Fibroblast of villous mesenchyme (primary cell): ENCODE results near the gene SOX15. TPM values are rescaled to one million over a fixed set of nuclear protein-coding genes. Genes with fewer than 3 reads are reported as not detected.

Experiments used
- DNase-seq: peaks from one replicate; pipeline ENCODE4 v3.0.0-alpha.2; 2010; ENCODE audit warnings: low read depth
- H3K4me3 ChIP-seq: 2 replicates; pipeline ENCODE4 v1.5.1; 2011; ENCODE audit warnings: low read depth, mild to moderate bottlenecking, low read length
- total RNA-seq: library from RNA; depleted of rRNA; stranded (reverse); fragments of >200 nt; gene quantifications from 2 replicates; pipeline ENCODE4 v1.2.3, GENCODE V29; 2012
- TF ChIP-seq, protein P1 (sequence below): IDR thresholded peaks from 2 replicates; pipeline ENCODE4 v1.5.1; 2012; ENCODE audit warnings: low read depth, mild to moderate bottlenecking, low read length; ENCODE audit not compliant: insufficient read depth

The SOX15 gene
- under 0.01 and 0.64 TPM in 2 replicates for total RNA-seq

DNA sequence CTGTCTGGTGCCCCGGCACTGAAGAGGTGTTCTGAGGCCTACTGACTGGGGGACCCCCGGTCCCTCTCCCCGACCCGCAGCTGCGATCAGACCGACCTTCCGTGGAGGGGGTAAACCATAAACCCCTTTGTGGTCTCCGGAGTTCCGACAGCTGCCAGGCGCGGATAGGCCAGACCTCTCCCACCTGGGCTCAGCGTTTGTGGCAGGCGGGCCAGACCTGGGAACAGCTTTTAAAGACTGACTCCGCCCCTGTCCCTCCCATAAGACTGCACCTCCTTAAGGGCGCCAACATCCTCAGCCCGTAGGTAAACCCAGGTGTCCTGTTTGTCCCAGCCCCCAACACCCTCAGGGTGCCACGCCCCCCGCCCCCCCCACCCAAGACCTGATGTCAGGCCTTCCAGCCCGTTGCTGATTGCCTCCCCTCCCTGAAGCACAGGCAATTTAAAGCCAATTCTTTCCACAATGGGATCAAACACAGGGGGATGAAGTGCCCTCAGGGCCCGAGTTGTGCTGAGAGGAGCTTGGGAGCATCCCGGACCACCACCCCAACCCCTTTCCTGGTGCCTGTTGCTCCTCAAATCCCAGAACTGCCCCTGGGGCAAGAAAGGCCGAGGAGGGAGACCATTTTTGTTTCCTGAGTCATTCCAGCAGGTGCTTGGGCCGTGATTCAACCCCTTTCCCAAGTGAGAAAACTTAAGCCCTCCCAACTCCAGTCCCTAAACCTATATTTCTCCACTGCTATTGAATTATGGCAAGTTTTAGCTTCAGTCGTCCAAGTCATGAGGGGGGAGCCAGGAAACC, at the start of gene SOX15:
Gene SOX15, minus strand, starts transcription at position 204 of the 801 bp plus-strand sequence. CDS start 418 bp downstream, outside the sequence.
- TF ChIP-seq, protein P1, sequence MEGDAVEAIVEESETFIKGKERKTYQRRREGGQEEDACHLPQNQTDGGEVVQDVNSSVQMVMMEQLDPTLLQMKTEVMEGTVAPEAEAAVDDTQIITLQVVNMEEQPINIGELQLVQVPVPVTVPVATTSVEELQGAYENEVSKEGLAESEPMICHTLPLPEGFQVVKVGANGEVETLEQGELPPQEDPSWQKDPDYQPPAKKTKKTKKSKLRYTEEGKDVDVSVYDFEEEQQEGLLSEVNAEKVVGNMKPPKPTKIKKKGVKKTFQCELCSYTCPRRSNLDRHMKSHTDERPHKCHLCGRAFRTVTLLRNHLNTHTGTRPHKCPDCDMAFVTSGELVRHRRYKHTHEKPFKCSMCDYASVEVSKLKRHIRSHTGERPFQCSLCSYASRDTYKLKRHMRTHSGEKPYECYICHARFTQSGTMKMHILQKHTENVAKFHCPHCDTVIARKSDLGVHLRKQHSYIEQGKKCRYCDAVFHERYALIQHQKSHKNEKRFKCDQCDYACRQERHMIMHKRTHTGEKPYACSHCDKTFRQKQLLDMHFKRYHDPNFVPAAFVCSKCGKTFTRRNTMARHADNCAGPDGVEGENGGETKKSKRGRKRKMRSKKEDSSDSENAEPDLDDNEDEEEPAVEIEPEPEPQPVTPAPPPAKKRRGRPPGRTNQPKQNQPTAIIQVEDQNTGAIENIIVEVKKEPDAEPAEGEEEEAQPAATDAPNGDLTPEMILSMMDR = no peak
- DNase-seq = no peak
- peak within 1 kb of the TSS; percentile 9 for H3K4me3 ChIP-seq

DNA sequence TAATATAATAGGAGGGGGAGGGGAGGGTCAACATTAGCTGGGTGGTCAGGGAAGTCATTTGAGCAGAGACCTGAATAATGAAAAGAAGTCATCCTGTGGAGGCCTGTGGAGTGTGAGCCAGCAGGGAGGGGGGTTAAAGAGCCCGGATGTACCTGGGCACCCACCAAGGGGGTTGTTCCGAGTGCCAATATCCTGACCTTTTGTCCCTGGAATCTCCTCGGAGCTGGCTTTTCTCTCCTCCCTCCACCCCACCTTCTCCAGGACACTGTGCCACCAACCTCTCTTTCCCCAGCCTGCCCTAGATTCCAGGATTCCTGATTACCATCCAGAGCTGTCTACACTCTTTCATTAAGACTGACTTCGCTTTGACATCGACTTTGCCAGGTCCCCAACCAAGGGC, 46.3 kb upstream of the SOX15 start:
- no peak overlapping the region for H3K4me3 ChIP-seq
- no peak for DNase-seq
- TF ChIP-seq, protein P1 = no peak

DNA sequence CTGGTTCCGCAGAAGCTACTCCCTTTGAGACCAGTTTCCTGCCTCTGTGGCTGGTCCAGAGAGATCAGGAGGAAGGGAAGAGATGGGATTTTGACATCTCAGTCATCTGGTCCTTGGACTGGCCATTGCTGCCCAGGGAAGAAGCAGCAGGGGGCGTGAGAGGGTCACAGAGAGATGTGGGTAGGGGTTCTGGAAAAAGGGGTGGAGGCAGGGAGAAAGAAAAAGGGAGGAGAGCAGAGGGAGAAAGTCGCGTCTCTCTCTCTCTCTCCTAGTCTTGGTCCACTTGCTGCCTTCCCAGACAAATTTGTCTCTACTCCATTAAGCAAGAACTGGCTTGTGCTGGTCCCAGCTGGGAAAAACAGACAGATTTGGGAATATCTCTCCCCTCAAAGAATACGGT, 44.5 kb upstream of the SOX15 start:
- peak; percentile 66 for DNase-seq
- no peak overlapping the region for H3K4me3 ChIP-seq
- TF ChIP-seq, protein P1 = peak; percentile 84

DNA sequence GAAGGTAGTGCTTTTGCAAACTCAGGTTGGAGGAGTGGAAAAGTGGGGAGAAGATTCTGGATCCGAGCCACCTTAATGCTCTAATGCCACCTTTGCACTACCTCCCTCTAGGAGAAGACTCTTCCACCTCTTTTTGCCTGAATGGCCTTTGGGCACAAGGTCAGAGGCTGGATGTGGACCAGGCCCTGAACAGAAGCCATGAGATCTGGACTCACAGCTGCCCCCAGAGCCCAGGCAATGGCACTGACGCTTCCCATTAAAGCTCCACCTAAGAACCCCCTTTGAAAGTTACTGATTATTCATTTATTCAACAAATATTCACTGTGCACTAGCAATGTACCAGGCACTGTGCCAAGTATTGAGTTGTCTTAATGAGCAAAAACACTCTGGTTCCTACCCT, 43.2 kb upstream of the SOX15 start:
- H3K4me3 ChIP-seq = no peak overlapping the region
- TF ChIP-seq, protein P1 = no peak
- DNase-seq = no peak

DNA sequence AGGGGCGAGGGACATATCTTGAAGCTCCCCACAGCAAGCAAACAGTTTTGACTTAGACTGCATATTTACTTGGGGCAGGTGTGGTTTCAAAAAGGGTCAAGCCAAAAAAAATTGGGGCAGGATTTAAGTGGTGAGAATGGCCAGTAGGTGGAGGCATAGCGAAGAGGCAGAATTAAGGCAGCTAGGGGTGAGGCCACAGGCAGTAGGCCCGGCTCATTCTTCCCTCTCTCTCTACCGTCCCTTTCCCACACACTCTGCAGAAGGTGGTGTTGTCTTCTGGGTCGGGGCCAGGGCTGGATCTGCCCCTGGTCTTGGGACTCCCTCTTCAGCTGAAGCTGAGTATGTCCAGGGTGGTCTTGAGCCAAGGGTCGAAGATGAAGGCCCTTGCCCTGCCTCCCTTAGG, 42.6 kb upstream of the SOX15 start:
- no peak overlapping the region for H3K4me3 ChIP-seq
- TF ChIP-seq, protein P1 = peak; percentile 65
- peak; percentile 52 for DNase-seq

DNA sequence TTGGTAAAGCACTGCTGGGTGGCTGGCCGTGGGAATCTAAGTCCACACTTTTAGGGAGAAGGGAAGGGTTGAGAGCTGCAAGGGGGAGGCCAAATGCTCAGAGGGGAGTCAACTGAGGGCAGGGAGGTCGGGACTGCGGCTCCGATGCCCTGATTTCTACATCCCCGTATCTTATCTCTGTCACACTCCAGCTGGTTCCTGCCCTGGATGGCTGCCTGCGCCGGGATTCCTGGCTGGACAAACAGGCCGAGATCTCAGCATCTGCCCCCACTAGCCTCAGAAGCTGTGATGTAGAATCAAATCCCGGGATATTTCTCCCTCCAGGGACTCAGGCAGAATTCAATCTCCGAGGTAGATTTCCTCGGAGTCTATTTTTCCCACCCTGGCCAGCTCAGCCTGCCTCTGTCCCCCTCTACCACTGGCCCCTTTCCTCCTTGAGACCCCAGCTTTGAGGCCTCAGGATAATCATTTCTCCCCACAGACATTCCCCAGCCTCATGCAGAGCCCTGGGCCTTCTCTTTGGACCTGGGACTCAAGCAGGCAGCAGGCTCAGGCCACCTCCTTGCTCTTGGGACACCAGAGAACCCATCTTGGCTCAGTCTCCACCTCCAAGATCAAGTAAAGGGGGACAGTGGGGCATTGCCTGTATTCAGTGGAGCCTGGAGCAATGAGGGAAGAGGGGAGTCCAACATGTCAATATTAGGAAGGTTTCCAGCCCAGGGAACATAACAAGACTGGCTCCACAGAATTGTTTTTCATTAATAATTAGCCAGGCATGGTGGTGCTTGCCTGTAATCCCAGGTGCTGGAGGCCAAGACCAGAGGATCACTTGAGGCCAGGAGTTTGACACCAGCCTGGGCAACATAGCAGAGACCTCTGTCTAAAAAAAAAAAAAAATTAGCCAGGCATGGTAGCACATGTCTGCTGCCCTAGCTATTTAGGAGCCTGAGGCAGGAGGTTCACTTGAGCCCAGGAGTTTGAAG, 41.8 kb upstream of the SOX15 start:
- H3K4me3 ChIP-seq = no peak overlapping the region
- DNase-seq = no peak
- TF ChIP-seq, protein P1 = no peak
